Brain microvascular endothelial cell (primary cell): ENCODE data around the gene ZNRF3.
"Not testable (repeated sequence)": the region's sequence is repeated elsewhere in the genome, so short reads cannot be mapped to it uniquely, and the experiment has no call there.

Experiments used
- DNase-seq: peaks from one replicate; pipeline ENCODE4 v3.0.0-alpha.2; 2020
- H3K27ac ChIP-seq: fragments of 250-450 bp; sonication (Bioruptor Pico); 2 replicates; pipeline ENCODE4 v1.5.1; 2020; ENCODE audit warnings: mild to moderate bottlenecking, moderate library complexity
- H3K27me3 ChIP-seq: fragments of 250-450 bp; sonication (Bioruptor Pico); replicated peaks from 2 replicates; pipeline ENCODE4 v1.5.1; 2020; ENCODE audit warnings: mild to moderate bottlenecking
- H3K36me3 ChIP-seq: fragments of 250-450 bp; sonication (Bioruptor Pico); replicated peaks from 2 replicates; pipeline ENCODE4 v1.5.1; 2020; ENCODE audit warnings: mild to moderate bottlenecking
- H3K4me3 ChIP-seq: 2 replicates; pipeline ENCODE4 v1.5.1; 2011; ENCODE audit warnings: low read depth, mild to moderate bottlenecking, control low read depth, low read length, moderate library complexity
- in situ Hi-C: cut with HindIII; loops from 2 replicates; pipeline ENCODE4 v1.10.0; 2017; ENCODE audit warnings: low sequenced_read_pairs, low pct_ligation_motif_present
- TF ChIP-seq, protein P1 (sequence below): IDR thresholded peaks from 2 replicates; pipeline ENCODE4 v1.5.1; 2011; ENCODE audit warnings: low read depth, mild to moderate bottlenecking, moderate library complexity, low read length, control low read depth, inconsistent platforms; ENCODE audit errors: missing control alignments

ZNRF3 gene

GRCh38 chr22:28882545-28882877 lies 861 bp upstream of the ZNRF3 start:
- no peaks in the 10 kb centered on the region for H3K27me3 ChIP-seq
- no peak for DNase-seq
- TF ChIP-seq, protein P1, sequence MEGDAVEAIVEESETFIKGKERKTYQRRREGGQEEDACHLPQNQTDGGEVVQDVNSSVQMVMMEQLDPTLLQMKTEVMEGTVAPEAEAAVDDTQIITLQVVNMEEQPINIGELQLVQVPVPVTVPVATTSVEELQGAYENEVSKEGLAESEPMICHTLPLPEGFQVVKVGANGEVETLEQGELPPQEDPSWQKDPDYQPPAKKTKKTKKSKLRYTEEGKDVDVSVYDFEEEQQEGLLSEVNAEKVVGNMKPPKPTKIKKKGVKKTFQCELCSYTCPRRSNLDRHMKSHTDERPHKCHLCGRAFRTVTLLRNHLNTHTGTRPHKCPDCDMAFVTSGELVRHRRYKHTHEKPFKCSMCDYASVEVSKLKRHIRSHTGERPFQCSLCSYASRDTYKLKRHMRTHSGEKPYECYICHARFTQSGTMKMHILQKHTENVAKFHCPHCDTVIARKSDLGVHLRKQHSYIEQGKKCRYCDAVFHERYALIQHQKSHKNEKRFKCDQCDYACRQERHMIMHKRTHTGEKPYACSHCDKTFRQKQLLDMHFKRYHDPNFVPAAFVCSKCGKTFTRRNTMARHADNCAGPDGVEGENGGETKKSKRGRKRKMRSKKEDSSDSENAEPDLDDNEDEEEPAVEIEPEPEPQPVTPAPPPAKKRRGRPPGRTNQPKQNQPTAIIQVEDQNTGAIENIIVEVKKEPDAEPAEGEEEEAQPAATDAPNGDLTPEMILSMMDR = no peak
- H3K36me3 ChIP-seq = no peaks in the 10 kb centered on the region
- H3K27ac ChIP-seq = no peak overlapping the region
- in situ Hi-C loops = no loop called here
- H3K4me3 ChIP-seq = peak overlapping the region; percentile 72

DNA sequence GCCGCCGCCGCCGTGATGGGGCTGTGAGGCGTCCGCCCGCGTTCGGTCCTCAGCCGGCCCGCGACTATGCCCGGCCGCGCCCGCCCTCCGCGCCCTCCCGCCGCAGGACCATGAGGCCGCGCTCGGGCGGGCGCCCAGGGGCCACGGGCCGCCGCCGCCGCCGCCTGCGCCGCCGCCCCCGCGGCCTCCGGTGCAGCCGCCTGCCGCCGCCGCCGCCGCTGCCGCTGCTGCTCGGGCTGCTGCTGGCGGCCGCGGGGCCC lies 215 bp downstream of the ZNRF3 start:
- Histone ChIP-seq H3K27me3 (no peaks in the 10 kb centered on the region), H3K27ac (no peak overlapping the region), H3K36me3 (no peaks in the 10 kb centered on the region), H3K4me3 (peak overlapping the region; percentile 60)
- in situ Hi-C loops = no loop called here
- TF ChIP-seq, protein P1 = no peak
- no peak for DNase-seq

GRCh38 chr22:28883917-28884746 lies 760 bp downstream of the ZNRF3 start:
- DNase-seq = peak; percentile 15
- TF ChIP-seq, protein P1 = no peak
- no peaks in the 10 kb centered on the region for H3K36me3 ChIP-seq
- H3K27ac ChIP-seq = no peak overlapping the region
- in situ Hi-C loops = no loop called here
- H3K27me3 ChIP-seq = no peaks in the 10 kb centered on the region
- peak overlapping the region; percentile 60 for H3K4me3 ChIP-seq

DNA sequence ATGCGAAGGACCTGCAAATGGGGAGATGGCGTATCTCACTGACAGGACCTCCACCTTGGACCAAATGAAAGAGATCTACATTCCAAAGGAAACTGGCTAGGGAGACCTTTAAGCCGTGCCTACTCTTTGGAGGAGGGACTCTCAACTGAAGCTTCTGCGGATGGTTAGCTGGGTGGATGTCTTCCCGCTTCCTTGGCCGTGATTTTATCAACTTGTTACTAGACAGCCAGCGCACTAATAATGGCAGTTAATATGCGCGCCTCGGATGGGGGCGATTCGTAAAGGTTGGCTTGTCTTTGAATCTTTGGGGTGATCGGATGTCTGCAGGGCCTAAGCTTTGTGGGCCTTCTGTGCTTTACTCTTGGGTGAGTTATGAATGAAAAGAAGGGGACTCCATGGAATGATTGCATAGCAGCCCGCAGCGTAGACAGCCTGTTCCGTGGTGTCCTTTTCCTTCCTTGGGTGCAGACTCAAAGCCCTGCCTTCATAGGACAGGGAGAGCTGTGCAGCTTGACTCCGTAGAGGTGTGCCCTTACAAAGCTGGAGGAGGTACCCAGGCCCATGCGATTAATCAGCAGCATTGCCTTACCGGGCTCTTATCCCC lies 1.5 kb downstream of the ZNRF3 start:
- TF ChIP-seq, protein P1 = no peak
- H3K4me3 ChIP-seq = peak overlapping the region; percentile 60
- no peak overlapping the region for H3K27ac ChIP-seq
- in situ Hi-C loops = no loop called here
- DNase-seq = no peak
- H3K27me3 ChIP-seq = no peaks in the 10 kb centered on the region
- H3K36me3 ChIP-seq = no peaks in the 10 kb centered on the region

- TF ChIP-seq, protein P1 = no peak
- Histone ChIP-seq H3K4me3 (no peak overlapping the region), H3K27ac (no peak overlapping the region), H3K27me3 (no peaks in the 10 kb centered on the region), H3K36me3 (no peaks in the 10 kb centered on the region)
- in situ Hi-C loops = no loop called here
- DNase-seq = no peak
Measured at GRCh38 chr22:28885939-28886338, 2.6 kb downstream of the ZNRF3 start.

DNA sequence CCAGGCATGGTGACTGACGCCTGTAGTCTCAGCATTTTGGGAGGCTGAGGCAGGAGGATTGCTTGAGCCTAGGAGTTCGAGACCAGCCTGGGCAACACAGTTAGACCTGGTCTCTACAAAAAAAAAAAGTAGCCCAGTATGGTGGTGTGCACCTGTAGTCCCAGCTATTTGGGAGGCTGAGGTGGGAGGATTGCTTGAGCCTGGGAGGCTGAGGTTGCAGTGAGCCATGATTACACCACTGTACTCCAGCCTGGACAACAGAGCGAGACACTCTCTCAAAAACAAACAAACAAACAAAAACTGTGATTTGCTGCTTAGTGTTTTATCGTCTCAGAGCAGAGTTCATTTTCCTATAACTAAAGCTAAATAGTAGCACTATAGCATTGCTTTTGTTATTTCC lies 3.3 kb downstream of the ZNRF3 start:
- DNase-seq, H3K4me3 ChIP-seq, H3K27ac ChIP-seq, H3K27me3 ChIP-seq, H3K36me3 ChIP-seq, in situ Hi-C loops: not testable (repeated sequence)
